ENCODE measurements around the gene HOXA5.

HOXA5 gene

DNA sequence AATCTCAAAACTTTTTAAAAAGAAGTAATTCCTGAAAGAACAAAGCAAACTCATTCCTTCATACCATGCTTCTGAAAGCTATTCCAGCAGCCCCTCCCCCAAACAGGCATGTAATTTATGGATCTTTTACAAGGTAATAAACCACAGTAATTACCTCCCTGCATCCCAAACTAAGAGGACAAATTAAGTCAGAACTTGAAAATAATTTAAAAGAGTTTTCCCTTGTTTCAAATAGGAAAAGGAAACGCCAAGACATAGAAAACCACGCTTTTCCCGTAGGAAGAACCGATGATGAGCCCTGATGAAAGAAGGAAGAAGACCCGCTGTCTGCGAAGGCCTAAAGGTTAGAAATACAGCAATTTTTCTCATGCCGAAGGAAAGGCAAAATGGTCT, 21.8 kb downstream of the HOXA5 start:
- H3K4me3 ChIP-seq (ENCODE audit: control insufficient read depth, low read depth, low read length) = no peak overlapping the region
- TF ChIP-seq CTCF (IDR thresholded peaks at IDR 0.05; ENCODE audit: control insufficient read depth, insufficient read depth, low read depth, low read length, missing control alignments) = no peak
- no peak for DNase-seq (ENCODE audit: low read depth)

DNA sequence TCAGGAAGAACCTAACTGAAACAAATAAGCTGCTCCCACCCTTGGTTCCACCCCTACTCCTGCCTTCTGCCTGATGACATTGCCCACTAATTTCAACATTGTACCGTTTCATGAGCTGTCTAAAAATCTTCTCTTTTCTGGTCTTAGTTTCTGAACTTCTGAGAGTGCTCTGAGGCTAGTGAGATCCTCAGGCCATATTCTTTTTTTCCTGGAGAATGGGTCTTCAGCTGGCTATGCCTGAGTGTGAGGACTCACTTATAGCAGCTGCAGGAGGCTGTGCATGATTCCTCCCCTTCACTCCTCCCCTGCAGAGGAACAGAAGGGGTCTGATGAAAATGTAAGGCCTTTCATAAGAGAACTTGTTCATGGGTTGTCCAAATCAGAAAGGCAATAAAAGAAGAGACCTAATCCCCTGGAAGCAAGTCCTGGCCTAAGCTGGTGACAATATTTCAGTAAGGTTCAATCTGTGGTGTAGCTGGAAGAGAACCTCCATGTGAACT, 24.0 kb downstream of the HOXA5 start:
- DNase-seq (ENCODE audit: low read depth) = no peak
- TF ChIP-seq CTCF (IDR thresholded peaks at IDR 0.05; ENCODE audit: control insufficient read depth, insufficient read depth, low read depth, low read length, missing control alignments) = no peak
- H3K4me3 ChIP-seq (ENCODE audit: control insufficient read depth, low read depth, low read length) = no peak overlapping the region

GRCh38 chr7:27118580-27118979, 24.9 kb downstream of the HOXA5 start:
- no peak for TF ChIP-seq CTCF (IDR thresholded peaks at IDR 0.05; ENCODE audit: control insufficient read depth, insufficient read depth, low read depth, low read length, missing control alignments)
- no peak overlapping the region for H3K4me3 ChIP-seq (ENCODE audit: control insufficient read depth, low read depth, low read length)
- no peak for DNase-seq (ENCODE audit: low read depth)

DNA sequence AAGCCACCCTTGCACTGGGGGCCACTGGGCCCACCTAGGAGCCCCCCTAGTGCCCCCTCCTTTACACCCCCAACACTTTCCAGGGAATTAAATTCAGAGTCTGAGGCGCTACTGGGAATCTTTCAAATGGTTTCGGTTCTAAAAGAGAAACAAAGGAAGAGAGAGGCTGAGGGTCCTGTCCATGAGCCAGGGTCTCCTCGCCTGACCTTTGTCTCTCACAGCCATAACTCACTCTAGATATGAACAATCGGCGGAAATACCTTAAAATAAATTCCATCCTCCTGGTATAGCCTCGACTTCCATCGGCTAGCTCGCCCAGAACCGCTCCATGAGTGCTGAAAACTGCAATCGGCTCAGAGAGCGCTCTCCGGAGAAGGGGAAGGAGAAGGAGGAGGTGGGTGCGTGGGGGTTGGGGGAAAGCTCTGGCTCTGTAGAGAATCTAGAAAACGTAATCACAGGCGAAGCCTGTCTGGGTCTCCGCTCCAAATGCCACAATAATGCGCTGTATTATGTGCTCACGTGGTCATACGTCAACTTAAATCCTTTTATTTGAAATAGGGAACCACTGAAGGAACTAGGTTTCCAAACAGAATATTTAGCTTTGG, 25.5 kb downstream of the HOXA5 start:
- TF ChIP-seq CTCF (IDR thresholded peaks at IDR 0.05; ENCODE audit: control insufficient read depth, insufficient read depth, low read depth, low read length, missing control alignments) = no peak
- DNase-seq (ENCODE audit: low read depth) = no peak
- no peak overlapping the region for H3K4me3 ChIP-seq (ENCODE audit: control insufficient read depth, low read depth, low read length)

- no peak for DNase-seq (ENCODE audit: low read depth)
- no peak overlapping the region for H3K4me3 ChIP-seq (ENCODE audit: control insufficient read depth, low read depth, low read length)
- no peak for TF ChIP-seq CTCF (IDR thresholded peaks at IDR 0.05; ENCODE audit: control insufficient read depth, insufficient read depth, low read depth, low read length, missing control alignments)
Observed at GRCh38 chr7:27116962-27117886, 26.3 kb downstream of the HOXA5 start.

GRCh38 chr7:27116031-27116961, 27.2 kb downstream of the HOXA5 start:
- no peak overlapping the region for H3K4me3 ChIP-seq (ENCODE audit: control insufficient read depth, low read depth, low read length)
- no peak for TF ChIP-seq CTCF (IDR thresholded peaks at IDR 0.05; ENCODE audit: control insufficient read depth, insufficient read depth, low read depth, low read length, missing control alignments)
- no peak for DNase-seq (ENCODE audit: low read depth)

Measured in AG09309 (cell line).